ENCODE results near the gene SLC22A24.

The SLC22A24 gene

DNA sequence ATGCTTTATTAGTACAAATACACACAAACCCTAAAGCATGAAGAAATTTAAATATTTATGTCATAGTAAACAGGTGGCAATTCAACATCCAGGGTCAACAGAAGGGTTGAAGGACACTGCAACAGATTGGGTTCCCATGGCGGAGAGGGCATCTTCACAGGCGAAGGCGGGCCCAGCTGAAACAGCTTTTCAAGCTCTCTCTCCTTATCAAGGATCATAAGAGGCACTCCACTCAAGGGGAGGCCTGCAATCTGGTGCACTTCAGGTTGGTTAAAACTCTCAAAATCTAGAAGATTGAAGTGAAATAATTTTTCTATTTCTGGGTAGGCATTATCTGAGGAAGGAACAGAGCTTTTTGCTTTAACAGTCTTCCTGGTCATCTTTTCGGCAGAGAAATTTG lies 111.6 kb downstream of the SLC22A24 start:
- Mint-ChIP-seq H3K27ac (no peak overlapping the region), H3K4me3 (no peak overlapping the region), H3K27me3 (peaks cover 57 to 86% of the 10 kb centered on the region in 2 donors), H3K9me3 (no peaks in the 10 kb centered on the region), H3K36me3 (ENCODE audit: insufficient read depth) (no peaks in the 10 kb centered on the region), H3K4me1 (ENCODE audit: low read depth in 2 of 2) (peaks cover 3 to 4% of the 10 kb centered on the region in 2 donors)
- ATAC-seq (replicated peaks): no peak
- no peak for DNase-seq
